ENCODE measurements around the gene SNAPC4. TPM values are rescaled to one million over a fixed set of nuclear protein-coding genes. Genes with fewer than 3 reads are reported as not detected.
"Not testable (repeated sequence)": the region's sequence is repeated elsewhere in the genome, so short reads cannot be mapped to it uniquely, and the experiment has no call there.

The SNAPC4 gene
- polyA plus RNA-seq, 10 donors, result 4.6 to 6.4 (median 5.2) TPM

GRCh38 chr9:136434580-136435169 is 34.7 kb upstream of the SNAPC4 start:
- DNase-seq, result no peak

- DNase-seq, result no peak
Observed at GRCh38 chr9:136433849-136434579, 34.0 kb upstream of the SNAPC4 start.

GRCh38 chr9:136433043-136433715 is 33.2 kb upstream of the SNAPC4 start:
- DNase-seq, result no peak

- DNase-seq, result no peak
Observed at GRCh38 chr9:136432591-136432990, 32.6 kb upstream of the SNAPC4 start.

- DNase-seq, result no peak
Observed at GRCh38 chr9:136431782-136432350, 31.9 kb upstream of the SNAPC4 start.

- no peak for DNase-seq
Observed at GRCh38 chr9:136430588-136431234, 30.7 kb upstream of the SNAPC4 start.

- no peak for DNase-seq
Observed at GRCh38 chr9:136429683-136430491, 29.9 kb upstream of the SNAPC4 start.

GRCh38 chr9:136429075-136429628 is 29.2 kb upstream of the SNAPC4 start:
- DNase-seq, result no peak

GRCh38 chr9:136426787-136427186 is 26.8 kb upstream of the SNAPC4 start:
- DNase-seq, result no peak

GRCh38 chr9:136425367-136425766 is 25.4 kb upstream of the SNAPC4 start:
- DNase-seq, result not testable (repeated sequence)

- DNase-seq, result no peak
Observed at GRCh38 chr9:136424750-136425362, 24.9 kb upstream of the SNAPC4 start.

- no peak for DNase-seq
Observed at GRCh38 chr9:136423432-136424146, 23.6 kb upstream of the SNAPC4 start.

- DNase-seq, result no peak
Observed at GRCh38 chr9:136422876-136423275, 22.9 kb upstream of the SNAPC4 start.

GRCh38 chr9:136421791-136422190 is 21.8 kb upstream of the SNAPC4 start:
- DNase-seq, result no peak

- no peak for DNase-seq
Observed at GRCh38 chr9:136419092-136419420, 19.1 kb upstream of the SNAPC4 start.

GRCh38 chr9:136418182-136419091 is 18.5 kb upstream of the SNAPC4 start:
- no peak for DNase-seq

- DNase-seq, result no peak
Observed at GRCh38 chr9:136416914-136417313, 16.9 kb upstream of the SNAPC4 start.

- DNase-seq, result no peak
Observed at GRCh38 chr9:136416427-136416826, 16.5 kb upstream of the SNAPC4 start.

- DNase-seq, result no peak
Observed at GRCh38 chr9:136412962-136413361, 13.0 kb upstream of the SNAPC4 start.
